Right cardiac atrium (tissue), 5 donors: ENCODE results near the gene UCKL1. TPM values are rescaled to one million over a fixed set of nuclear protein-coding genes. Genes with fewer than 3 reads are reported as not detected.
"Not testable (repeated sequence)": the region's sequence is repeated elsewhere in the genome, so short reads cannot be mapped to it uniquely, and the experiment has no call there.

Source experiments
- ATAC-seq, 2 donors: fragments of 200-7000 bp; cut with Tn5 transposase; one replicate each; pipeline versions ENCODE4 v1.8.0 to v1.9.1; 2020; ENCODE audit warnings: moderate library complexity in 2 of 2, mild to moderate bottlenecking in 1 of 2
- DNase-seq, 3 donors: peaks; one replicate each; pipeline ENCODE4 v3.0.0-alpha.2; 2020
- H3K27ac ChIP-seq: one replicate; pipeline ENCODE4 v1.5.1; 2013; ENCODE audit warnings: mild to moderate bottlenecking, low read length, control low read depth, moderate library complexity
- H3K27me3 ChIP-seq: one replicate; pipeline ENCODE4 v1.6.1; 2013; ENCODE audit not compliant: control insufficient read depth, insufficient read depth
- H3K4me1 ChIP-seq: one replicate; pipeline ENCODE4 v1.6.1; 2013; ENCODE audit warnings: low read length; ENCODE audit not compliant: control insufficient read depth, insufficient read depth
- H3K4me3 ChIP-seq: one replicate; pipeline ENCODE4 v1.5.1; 2013; ENCODE audit warnings: low read length, control low read depth
- H3K9me3 ChIP-seq: one replicate; pipeline ENCODE4 v1.6.1; 2013; ENCODE audit warnings: low read length; ENCODE audit not compliant: control insufficient read depth
- whole genome bisulfite sequencing: extraction: QIAGEN DNeasy Blood & Tissue Kit; methylation state at CpG from one replicate; pipeline ENCODE4 v1.1.7; 2013; 5-methylcytosine and 5-hydroxymethylcytosine counted together
- intact Hi-C, 4 donors: fragments of 100-400 bp; cut with DNase I; formaldehyde crosslinking; loops; one replicate each; pipeline versions ENCODE4 v1.11.0 to v1.14.0; 2022 to 2023
- polyA plus RNA-seq: library from polyadenylated mRNA; stranded (reverse); fragments of 200-250 nt; gene quantifications from one replicate; pipeline ENCODE4 v1.2.3, GENCODE V29; 2013
- total RNA-seq, 4 donors: library from RNA; stranded (reverse); fragmentation: NEBNext Ultra II Directional; extraction: Animal tissue kit (Norgen Biotek cat#: 25700); gene quantifications; one replicate each; pipeline ENCODE4 v1.2.1, GENCODE V29; 2021
- donor health status: healthy with polysubstance abuse.
- donor health status: DM: no; HTN: yes; CAD: no.
- donor health status: DM: no; HTN: no; CAD: no.
- donor health status: DM: no; HTN: yes; CAD: no; lungs with severe emphysema.
- donor health status: DM: yes; HTN: yes; CAD: no.

The UCKL1 gene
- total and polyA plus RNA-seq, 5 donors: 35.5 to 47.0 (median 42.9) TPM

DNA sequence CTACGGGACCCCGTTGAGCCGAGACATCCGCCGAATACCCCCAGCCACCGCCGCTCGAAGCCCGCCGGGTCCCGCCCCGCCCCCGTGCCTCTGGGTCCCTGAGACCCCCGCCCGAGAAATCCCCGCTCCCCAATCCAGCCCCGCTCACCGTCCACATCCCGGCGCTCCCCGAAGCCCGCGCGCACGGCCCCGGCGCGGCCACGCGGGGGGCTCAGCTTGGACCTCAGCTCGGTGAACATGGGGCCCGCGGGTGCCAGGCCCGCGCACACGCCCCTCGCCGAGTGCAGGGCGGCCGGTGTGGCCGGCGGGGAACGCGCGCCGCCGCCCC, 23.0 kb upstream of the UCKL1 start:
- under 1% methylated on average over 47 of the region's 47 CpGs for WGBS
- Histone ChIP-seq H3K9me3 (no peaks in the 10 kb centered on the region), H3K4me3 (peak overlapping the region; percentile 42), H3K27me3 (no peaks in the 10 kb centered on the region), H3K4me1 (peaks cover 6% of the 10 kb centered on the region), H3K27ac (no peak overlapping the region)
- DNase-seq (peak in 1 of 3 donors; percentile 60), ATAC-seq (no peak)
- intact Hi-C loops: loop anchor here in 3 of 4 donors (10.0 kb wide), 5 partner anchors 74 to 444 kb away; partner anchors contain the start of genes DNAJC5 (in 1 of the 3), PTK6 (in 1 of the 3), RTEL1 (in 1 of the 3) and STMN3 (in 1 of the 3)

DNA sequence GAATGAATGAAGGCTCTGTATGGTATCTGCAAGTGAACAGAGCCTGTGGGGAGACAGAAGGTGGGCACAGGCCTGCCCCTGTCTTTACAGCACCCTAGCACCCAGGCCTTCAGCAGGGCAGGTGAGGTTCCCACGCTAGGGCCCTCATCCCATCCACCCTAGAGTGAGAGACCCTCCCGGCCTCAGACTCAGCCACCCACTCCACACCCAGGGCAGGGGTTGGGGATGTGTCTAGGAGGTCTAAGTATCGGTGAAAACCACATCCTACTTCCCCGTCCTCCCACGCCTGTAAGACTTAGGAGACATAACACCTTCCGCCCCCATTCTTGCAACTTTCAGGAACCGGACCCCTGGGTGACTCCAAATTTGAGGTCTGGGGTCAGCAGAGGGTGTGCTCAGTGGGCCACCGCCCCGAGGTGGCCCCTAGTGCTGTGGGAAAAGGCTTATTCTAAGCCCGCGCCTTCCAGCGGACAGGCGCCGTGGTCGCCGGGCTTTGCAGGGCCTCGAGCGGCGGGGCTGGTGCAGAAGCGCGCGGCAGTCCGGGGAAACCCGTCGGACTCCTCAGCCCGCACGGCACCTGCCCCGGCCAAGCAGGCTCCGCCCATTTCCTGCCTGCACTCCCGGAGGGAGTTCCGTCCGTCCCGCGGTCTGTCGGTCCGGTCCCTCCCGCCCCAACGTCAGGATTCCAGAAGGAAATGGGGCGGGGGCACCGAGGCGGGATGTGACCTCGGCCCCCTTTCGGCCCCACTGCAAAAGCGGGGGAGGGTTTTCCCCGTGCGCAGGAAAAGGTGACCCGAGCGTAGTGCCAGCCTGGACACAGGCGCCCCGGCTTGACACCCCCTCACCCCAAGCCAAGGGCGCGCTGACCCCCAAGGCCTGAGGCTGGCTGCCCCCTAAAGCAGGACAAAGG, 22.4 kb upstream of the UCKL1 start:
- Histone ChIP-seq H3K9me3 (no peaks in the 10 kb centered on the region), H3K4me3 (peak overlapping the region; percentile 42), H3K4me1 (peaks cover 7% of the 10 kb centered on the region), H3K27me3 (no peaks in the 10 kb centered on the region), H3K27ac (no peak overlapping the region)
- intact Hi-C loops: loop anchor here in 3 of 4 donors (10.0 kb wide), 5 partner anchors 74 to 444 kb away; partner anchors contain the start of genes DNAJC5 (in 1 of the 3), PTK6 (in 1 of the 3), RTEL1 (in 1 of the 3) and STMN3 (in 1 of the 3)
- ATAC-seq (peak; percentile 27 to 33), DNase-seq (peak; percentile 71 to 88 (median 87))
- WGBS: 10% methylated on average over 52 of the region's 52 CpGs

DNA sequence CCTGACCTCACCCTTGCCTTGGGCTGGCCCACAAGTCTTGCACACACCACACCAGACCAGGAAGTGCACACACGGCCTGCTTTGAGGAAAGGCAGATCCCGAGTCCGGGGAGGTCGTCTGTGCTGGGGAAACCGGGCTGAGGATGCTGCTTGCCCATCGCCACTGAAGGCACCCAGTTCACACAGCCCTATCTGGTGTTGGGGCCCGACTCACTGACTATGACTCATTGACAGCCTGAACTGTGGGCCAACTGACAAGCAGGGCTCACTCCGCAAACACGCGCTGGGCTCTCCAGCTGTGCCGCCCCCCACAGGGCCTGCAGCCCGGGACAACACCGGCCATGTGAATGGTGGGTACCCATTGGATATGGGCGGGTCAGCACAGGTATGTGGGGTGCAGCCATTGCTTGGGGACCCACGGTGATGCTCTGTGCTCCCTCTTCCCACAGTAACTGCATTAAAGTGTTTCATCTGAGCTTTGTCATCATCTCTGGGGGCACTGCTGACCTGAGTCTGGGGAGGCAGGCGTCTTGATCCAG, 21.6 kb upstream of the UCKL1 start:
- Histone ChIP-seq H3K4me1 (peaks cover 9% of the 10 kb centered on the region), H3K9me3 (no peaks in the 10 kb centered on the region), H3K27ac (no peak overlapping the region), H3K4me3 (no peak overlapping the region), H3K27me3 (no peaks in the 10 kb centered on the region)
- no peak for DNase-seq
- no peak for ATAC-seq
- 63% methylated on average over 16 of the region's 16 CpGs for WGBS
- intact Hi-C loops: loop anchor here in 3 of 4 donors (10.0 kb wide), 5 partner anchors 73 to 443 kb away; partner anchors contain the start of genes DNAJC5 (in 1 of the 3), PTK6 (in 1 of the 3), RTEL1 (in 1 of the 3) and STMN3 (in 1 of the 3)

DNA sequence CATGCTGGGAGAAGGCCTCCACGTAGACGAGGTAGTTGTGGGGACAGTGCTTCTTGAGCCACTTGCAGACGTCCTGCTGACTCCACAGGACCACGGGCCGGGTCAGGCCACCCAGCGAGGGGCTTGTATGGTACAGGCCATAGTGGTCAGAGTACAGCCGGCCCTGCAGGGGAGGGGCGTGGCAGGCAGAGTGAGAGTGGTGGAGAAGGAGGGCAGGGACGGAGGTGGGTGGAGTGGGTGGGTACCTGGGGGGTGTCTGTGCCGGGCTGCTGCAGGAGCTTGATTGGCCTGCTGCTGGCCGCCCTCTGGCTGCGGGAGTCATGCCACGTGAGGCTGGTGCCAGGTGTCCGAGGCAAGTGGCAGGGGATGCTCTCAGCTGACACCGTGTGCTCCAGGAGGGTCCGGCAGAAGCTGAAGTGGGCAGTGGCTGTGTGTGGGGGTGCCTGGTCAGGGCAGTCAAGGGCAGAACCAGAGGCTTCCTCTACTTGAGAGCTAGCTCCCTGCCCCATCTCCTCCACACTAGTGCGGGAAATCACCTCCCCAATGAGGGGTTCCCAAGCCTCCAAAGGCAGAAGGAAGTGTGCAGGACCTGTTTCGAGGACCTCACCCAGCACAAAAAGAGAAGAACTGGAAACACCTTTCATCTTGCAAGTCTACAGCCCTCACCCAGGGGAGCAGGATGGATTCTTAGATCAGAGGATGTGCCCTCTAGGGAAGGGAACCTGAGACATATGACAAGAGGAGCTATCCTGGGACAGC, 20.9 kb upstream of the UCKL1 start:
- H3K4me3 ChIP-seq: no peak overlapping the region
- H3K27ac ChIP-seq: no peak overlapping the region
- intact Hi-C loops: loop anchor here in 3 of 4 donors (10.0 kb wide), 5 partner anchors 72 to 442 kb away; partner anchors contain the start of genes DNAJC5 (in 1 of the 3), PTK6 (in 1 of the 3), RTEL1 (in 1 of the 3) and STMN3 (in 1 of the 3)
- peaks cover 9% of the 10 kb centered on the region for H3K4me1 ChIP-seq
- DNase-seq (peak in 2 of 3 donors; percentile 60), ATAC-seq (no peak)
- 88% methylated on average over 18 of the region's 18 CpGs for WGBS
- no peaks in the 10 kb centered on the region for H3K27me3 ChIP-seq
- no peaks in the 10 kb centered on the region for H3K9me3 ChIP-seq

DNA sequence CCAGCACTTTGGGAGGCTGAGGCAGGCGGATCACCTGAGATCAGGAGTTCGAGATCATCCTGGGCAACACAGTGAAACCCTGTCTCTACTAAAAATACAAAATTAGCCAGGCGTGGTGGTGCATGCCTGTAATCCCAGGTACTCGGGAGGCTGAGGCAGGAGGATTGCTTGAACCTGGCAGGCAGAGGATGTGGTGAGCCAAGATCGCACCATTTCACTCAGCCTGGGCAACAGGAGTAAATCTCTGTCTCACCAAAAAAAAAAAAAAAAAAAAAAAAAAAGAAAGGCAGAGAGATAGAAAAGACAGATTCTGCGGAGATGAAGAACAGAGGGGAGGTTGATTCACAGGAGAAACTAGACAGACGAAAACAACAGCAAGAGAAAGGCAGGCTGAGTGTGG, 20.3 kb upstream of the UCKL1 start:
- 92% methylated on average over 7 of the region's 7 CpGs for WGBS

DNA sequence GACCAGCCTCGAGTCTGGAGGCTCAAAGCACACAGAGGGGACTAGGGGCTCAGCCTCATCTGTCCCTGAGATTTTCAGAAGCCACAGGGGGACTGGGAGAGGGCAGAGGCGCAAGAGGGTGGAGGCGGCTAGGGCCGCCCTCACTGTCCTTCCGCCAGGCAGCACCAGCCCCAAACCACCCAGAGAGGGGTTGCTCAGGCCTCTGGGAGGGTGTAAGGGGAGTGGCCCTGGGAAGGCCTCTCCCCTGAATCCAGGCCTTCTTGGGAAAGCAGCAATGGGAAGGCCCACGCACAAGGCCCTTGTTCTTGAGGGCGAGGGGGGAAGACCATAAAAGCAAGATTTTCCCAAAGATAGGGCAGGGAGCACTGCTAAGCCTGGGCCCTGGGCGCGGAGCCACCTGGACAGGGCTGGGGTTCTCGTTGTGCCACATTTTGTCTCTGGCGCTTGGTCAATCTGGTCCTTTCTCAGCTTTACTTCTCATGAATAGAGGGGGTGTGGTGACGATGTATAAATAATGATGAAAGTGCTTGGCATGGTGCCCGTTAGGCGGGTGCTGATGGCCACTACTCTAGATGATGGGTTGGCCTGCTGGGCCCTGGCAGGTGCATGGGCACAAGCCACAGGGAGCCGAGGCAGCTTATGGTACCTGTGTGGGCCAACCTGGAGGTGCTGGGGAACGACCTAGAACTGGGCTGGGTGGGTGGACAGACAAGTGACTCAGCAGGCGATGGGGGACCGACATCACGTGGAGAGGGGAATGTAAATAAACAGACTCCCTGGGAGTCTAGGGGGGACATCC, 18.4 kb upstream of the UCKL1 start:
- intact Hi-C loops: loop anchor here (2.0 to 10.0 kb wide), 8 partner anchors 70 to 440 kb away; partner anchors contain the start of genes PTK6 (in 2 of the 4), DNAJC5 (in 1 of the 4), RTEL1 (in 1 of the 4) and STMN3 (in 1 of the 4)
- 73% methylated on average over 19 of the region's 19 CpGs for WGBS
- H3K4me1 ChIP-seq: peaks cover 5% of the 10 kb centered on the region
- H3K9me3 ChIP-seq: no peaks in the 10 kb centered on the region
- H3K27me3 ChIP-seq: no peaks in the 10 kb centered on the region
- peak in 2 of 3 donors; percentile 58 to 60 for DNase-seq
- H3K4me3 ChIP-seq: no peak overlapping the region
- H3K27ac ChIP-seq: no peak overlapping the region
- no peak for ATAC-seq

More for the DNA sequence above, 20.3 kb upstream of the UCKL1 start:
- H3K27ac ChIP-seq, DNase-seq, H3K4me3 ChIP-seq, ATAC-seq, H3K9me3 ChIP-seq, H3K4me1 ChIP-seq, H3K27me3 ChIP-seq: not testable (repeated sequence)
- intact Hi-C loops: loop anchor here in 3 of 4 donors (10.0 kb wide), 5 partner anchors 72 to 442 kb away; partner anchors contain the start of genes DNAJC5 (in 1 of the 3), PTK6 (in 1 of the 3), RTEL1 (in 1 of the 3) and STMN3 (in 1 of the 3)

DNA sequence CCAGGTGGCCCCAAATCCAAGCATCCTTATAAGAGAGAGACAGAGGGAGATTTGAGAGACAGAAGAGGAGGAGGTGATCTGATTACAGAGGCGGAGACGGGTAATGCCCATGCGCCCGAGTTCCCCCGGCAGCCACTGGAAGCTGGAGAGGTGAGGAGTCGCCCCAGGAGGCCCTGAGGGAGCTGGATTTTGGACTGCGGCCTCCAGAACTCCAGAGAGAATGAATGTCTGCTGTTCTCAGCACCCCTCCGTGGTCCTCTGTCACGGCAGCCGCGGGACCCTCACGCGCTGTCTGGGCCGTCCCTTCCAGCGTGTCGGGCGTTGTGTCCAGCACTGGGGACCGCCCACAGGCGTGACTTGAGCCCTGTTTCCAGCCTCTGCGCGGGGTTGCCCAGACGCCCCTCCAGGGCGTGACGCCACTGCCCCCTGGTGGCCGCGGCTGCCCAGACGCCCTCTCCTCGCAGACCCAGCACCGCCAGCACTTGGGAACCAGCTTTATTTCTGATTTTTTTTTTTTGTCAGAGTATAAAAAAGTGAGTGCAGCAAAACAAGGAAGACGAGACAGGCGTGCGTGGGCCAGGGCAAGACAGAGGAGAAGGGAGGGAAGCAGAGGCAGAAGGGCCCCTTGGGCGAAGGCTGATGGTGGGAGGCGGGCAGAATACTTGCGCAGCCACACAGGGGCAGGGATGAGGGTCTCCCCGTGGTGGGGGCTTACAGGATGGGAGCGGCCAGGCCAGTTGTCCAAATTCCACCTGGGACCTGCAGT, 17.6 kb upstream of the UCKL1 start:
- WGBS: 10% methylated on average over 37 of the region's 37 CpGs
- Histone ChIP-seq H3K9me3 (no peaks in the 10 kb centered on the region), H3K4me3 (peak overlapping the region; percentile 47), H3K27ac (peak overlapping the region; percentile 30), H3K4me1 (peaks cover 5% of the 10 kb centered on the region), H3K27me3 (no peaks in the 10 kb centered on the region)
- DNase-seq: peak; percentile 92 to 96 (median 96)
- peak; percentile 82 to 86 for ATAC-seq
- intact Hi-C loops: loop anchor here (2.0 to 10.0 kb wide), 8 partner anchors 69 to 439 kb away; partner anchors contain the start of genes PTK6 (in 2 of the 4), DNAJC5 (in 1 of the 4), RTEL1 (in 1 of the 4) and STMN3 (in 1 of the 4)

DNA sequence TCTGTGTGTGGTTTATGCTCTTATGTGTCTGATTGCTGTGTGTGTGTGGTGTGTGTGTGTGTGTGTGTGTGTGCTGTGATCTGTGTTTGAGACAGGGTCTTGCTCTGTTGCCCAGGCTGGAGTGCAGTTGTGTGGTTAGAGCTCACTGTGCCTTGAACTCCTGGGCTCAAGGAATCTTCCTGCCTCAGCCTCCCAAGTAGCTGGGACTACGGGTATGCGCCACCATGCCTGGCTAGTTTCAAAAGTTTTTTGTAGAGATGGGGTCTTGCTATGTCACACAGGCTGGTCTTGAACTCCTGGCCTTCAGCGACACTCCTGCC, 16.9 kb upstream of the UCKL1 start:
- 88% methylated on average over 3 of the region's 3 CpGs for WGBS
- H3K4me3 ChIP-seq: no peak overlapping the region
- peaks cover 5% of the 10 kb centered on the region for H3K4me1 ChIP-seq
- H3K27ac ChIP-seq: no peak overlapping the region
- H3K9me3 ChIP-seq: no peaks in the 10 kb centered on the region
- ATAC-seq: no peak
- intact Hi-C loops: loop anchor here (5.0 to 10.0 kb wide), 7 partner anchors 68 to 438 kb away; partner anchors contain the start of genes PTK6 (in 2 of the 4), DNAJC5 (in 1 of the 4), RTEL1 (in 1 of the 4) and STMN3 (in 1 of the 4)
- H3K27me3 ChIP-seq: no peaks in the 10 kb centered on the region
- peak in 2 of 3 donors; percentile 16 to 20 for DNase-seq
